BJ (cell line): ENCODE results near the gene KIF20A. TPM values are rescaled to one million over a fixed set of nuclear protein-coding genes. Genes with fewer than 3 reads are reported as not detected.
"Not testable (repeated sequence)": the region's sequence is repeated elsewhere in the genome, so short reads cannot be mapped to it uniquely, and the experiment has no call there.

Experiments used
- CTCF ChIA-PET: fragments of 350-600 bp; formaldehyde crosslinking; extraction: SDS; loops from one replicate; lab custom pipeline; 2021; ENCODE audit warnings: antibody characterized with exemption, inconsistent platforms; lab: Yijun Ruan, JAX
- POLR2A ChIA-PET: fragments of 300-600 bp; sonication (Branson Sonifier 250); formaldehyde crosslinking; extraction: SDS; loops from one replicate; lab custom pipeline; 2021; ENCODE audit warnings: antibody characterized with exemption; lab: Charles Lee
- DNase-seq: peaks from one replicate; pipeline ENCODE4 v3.0.0-alpha.2; 2011; ENCODE audit warnings: low read depth
- H3K27me3 ChIP-seq: 2 replicates; pipeline ENCODE4 v1.6.0; 2011; ENCODE audit warnings: low read length; ENCODE audit not compliant: control insufficient read depth, insufficient read depth
- H3K36me3 ChIP-seq: 2 replicates; pipeline ENCODE4 v1.5.1; 2011; ENCODE audit warnings: low read length; ENCODE audit not compliant: control insufficient read depth, insufficient read depth
- H3K4me3 ChIP-seq: 2 replicates; pipeline ENCODE4 v1.5.1; 2011; ENCODE audit warnings: low read depth, mild to moderate bottlenecking, control low read depth, low read length
- polyA plus RNA-seq: library from polyadenylated mRNA; depleted of rRNA; stranded (reverse); fragments of >200 nt; gene quantifications from 2 replicates; pipeline ENCODE4 v1.2.3, GENCODE V29; 2011
- TF ChIP-seq, protein P1 (sequence below): IDR thresholded peaks from 2 replicates; pipeline ENCODE4 v1.5.1; 2011; ENCODE audit warnings: low read depth, mild to moderate bottlenecking, control low read depth, inconsistent platforms, low read length, moderate library complexity; ENCODE audit not compliant: insufficient read depth

KIF20A gene
- polyA plus RNA-seq, 1 experiment, result 54.5 TPM

DNA sequence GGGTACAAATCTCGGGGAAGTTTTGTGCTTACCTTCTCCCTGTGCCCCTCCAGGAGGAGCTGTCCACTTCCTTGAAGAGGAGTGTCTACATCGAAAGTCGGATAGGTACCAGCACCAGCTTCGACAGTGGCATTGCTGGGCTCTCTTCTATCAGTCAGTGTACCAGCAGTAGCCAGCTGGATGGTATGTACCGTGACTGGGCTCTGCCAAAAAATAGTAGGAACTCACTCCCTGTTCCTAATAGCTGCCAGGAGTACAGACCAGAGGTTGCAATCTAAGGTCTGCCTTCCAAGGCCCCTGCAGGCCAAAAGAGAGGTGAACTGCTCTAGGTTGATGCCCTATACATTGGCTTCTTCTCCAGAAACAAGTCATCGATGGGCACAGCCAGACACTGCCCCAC is 3.9 kb downstream of the KIF20A start:
- TF ChIP-seq, protein P1, sequence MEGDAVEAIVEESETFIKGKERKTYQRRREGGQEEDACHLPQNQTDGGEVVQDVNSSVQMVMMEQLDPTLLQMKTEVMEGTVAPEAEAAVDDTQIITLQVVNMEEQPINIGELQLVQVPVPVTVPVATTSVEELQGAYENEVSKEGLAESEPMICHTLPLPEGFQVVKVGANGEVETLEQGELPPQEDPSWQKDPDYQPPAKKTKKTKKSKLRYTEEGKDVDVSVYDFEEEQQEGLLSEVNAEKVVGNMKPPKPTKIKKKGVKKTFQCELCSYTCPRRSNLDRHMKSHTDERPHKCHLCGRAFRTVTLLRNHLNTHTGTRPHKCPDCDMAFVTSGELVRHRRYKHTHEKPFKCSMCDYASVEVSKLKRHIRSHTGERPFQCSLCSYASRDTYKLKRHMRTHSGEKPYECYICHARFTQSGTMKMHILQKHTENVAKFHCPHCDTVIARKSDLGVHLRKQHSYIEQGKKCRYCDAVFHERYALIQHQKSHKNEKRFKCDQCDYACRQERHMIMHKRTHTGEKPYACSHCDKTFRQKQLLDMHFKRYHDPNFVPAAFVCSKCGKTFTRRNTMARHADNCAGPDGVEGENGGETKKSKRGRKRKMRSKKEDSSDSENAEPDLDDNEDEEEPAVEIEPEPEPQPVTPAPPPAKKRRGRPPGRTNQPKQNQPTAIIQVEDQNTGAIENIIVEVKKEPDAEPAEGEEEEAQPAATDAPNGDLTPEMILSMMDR, result no peak
- DNase-seq, result no peak
- Histone ChIP-seq H3K4me3 (no peak overlapping the region), H3K36me3 (peaks cover 8% of the 10 kb centered on the region), H3K27me3 (no peaks in the 10 kb centered on the region)
- CTCF ChIA-PET, result no interaction called here
- POLR2A ChIA-PET, result interaction anchor here (0.6 kb wide), 1 partner anchor 365 kb away, joined by 10 read pairs; no protein-coding TSS in a partner anchor

DNA sequence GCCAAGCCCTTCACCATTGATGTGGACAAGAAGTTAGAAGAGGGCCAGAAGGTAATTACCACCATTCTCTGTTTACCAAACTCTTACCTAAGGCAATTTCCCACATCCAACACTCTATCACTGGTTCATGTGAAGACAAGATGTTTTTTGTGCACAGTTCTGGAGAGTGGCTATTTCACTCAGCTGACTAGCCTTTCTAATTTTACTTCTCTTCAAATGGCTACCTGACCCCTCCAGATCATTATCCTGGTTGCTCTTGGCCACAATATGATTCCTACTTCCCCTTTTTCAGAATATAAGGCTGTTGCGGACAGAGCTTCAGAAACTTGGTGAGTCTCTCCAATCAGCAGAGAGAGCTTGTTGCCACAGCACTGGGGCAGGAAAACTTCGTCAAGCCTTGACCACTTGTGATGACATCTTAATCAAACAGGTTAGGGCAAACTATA is 7.1 kb downstream of the KIF20A start:
- Histone ChIP-seq H3K27me3 (no peaks in the 10 kb centered on the region), H3K4me3 (no peak overlapping the region), H3K36me3 (peaks cover 13% of the 10 kb centered on the region)
- TF ChIP-seq, protein P1, result no peak
- DNase-seq, result no peak
- ChIA-PET POLR2A (no interaction called here), CTCF (interaction anchor here (4.8 kb wide), 1 partner anchor 8 kb away, joined by 13 read pairs; the partner anchor contains the start of genes BRD8 and KIF20A)

DNA sequence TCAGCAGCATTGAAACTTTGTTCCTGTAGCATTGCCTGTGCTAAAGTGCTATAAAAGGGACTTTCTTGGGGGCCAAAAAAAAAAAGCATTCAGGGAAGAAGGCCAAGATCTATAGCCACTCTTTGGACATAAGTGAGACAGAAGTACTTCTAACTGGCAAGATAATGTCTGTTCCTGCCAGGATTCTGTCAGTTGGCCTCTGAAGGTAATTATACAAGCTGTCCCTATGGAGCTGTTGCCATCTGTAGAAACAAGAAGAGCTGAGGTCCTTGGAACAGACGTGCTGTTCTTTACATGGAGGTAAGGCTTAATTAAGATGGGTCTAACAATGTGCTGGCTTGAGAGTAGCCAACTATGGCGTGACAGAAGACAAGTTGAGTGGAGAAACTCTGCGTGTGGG is 9.7 kb downstream of the KIF20A start:
- Histone ChIP-seq H3K4me3 (no peak overlapping the region), H3K27me3 (no peaks in the 10 kb centered on the region), H3K36me3 (peaks cover 18% of the 10 kb centered on the region)
- TF ChIP-seq, protein P1, result no peak
- POLR2A ChIA-PET, result no interaction called here
- CTCF ChIA-PET, result interaction anchor here (1.3 to 4.8 kb wide), 3 partner anchors 9 to 153 kb away, joined by 3 to 13 read pairs (median 3); partner anchors contain the start of genes BRD8 and KIF20A
- no peak for DNase-seq

DNA sequence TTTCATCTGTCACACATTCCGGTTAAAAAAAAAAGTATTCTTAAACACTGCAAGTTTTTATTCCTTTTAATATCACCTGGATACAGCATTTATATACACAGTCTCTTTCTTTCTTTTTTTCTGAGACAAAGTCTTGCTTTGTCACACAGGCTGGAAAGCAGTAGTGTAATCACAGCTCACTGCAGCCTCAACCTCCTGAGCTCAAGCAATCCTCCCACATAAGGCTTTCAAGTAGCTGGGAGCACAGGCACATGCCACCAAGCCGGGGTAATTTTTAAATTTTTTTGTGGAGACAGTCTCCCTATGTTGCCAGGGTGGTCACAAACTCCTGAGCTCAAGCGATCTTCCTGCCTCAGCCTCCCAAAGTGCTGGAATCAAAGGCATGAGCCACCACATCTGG is 13.9 kb downstream of the KIF20A start:
- Histone ChIP-seq H3K4me3 (no peak overlapping the region), H3K27me3 (no peaks in the 10 kb centered on the region), H3K36me3 (peaks cover 13% of the 10 kb centered on the region)
- ChIA-PET CTCF (interaction anchor here (1.2 kb wide), 1 partner anchor 13 kb away, joined by 4 read pairs; the partner anchor contains the start of gene KIF20A), POLR2A (no interaction called here)
- DNase-seq, result no peak
- TF ChIP-seq, protein P1, result no peak

DNA sequence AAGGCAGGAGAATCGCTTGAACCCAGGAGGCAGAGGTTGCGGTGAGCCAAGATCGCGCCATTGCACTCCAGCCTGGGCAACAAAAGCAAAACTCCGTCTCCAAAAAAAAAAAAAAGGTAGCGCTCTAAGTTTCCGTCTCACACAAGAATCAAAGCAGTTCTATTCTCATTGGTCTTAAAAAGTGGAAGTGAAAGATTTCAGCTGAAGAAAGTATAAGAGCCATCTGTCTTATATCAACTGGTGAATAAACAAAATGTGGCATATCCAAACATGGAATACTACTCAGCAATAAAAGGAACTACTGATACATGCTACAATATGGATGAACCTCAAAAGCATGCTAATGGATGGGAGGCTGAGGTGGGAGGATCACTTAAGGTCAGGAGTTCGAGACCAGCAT is 14.9 kb downstream of the KIF20A start:
- H3K27me3 ChIP-seq, POLR2A ChIA-PET, H3K4me3 ChIP-seq, DNase-seq: not testable (repeated sequence)
- CTCF ChIA-PET, result interaction anchor here (0.6 kb wide), 1 partner anchor 112 kb away, joined by 3 read pairs; no protein-coding TSS in a partner anchor
- H3K36me3 ChIP-seq, result peaks cover 12% of the 10 kb centered on the region

DNA sequence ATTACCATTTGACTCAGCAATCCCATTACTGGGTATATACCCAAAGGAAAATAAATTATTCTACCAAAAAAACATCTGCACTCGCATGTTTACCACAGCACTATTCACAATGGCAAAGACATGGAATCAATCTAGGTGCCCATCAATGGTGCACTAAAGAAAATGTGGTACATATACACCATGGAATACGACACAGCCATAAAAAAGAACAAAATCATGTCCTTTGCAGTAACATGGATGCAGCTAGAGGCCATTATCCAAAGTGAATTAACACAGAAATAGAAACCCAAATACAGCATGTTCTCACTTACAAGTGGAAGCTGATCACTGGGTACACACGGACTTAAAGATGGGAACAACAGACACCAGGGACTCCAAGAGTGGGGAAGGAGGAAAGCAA is 32.1 kb downstream of the KIF20A start:
- DNase-seq, result no peak
- POLR2A ChIA-PET, result no interaction called here
- Histone ChIP-seq H3K4me3 (no peak overlapping the region), H3K36me3 (peaks cover 3% of the 10 kb centered on the region), H3K27me3 (no peaks in the 10 kb centered on the region)
- CTCF ChIA-PET, result no interaction called here
- TF ChIP-seq, protein P1, result no peak
